Neuronal stem cell (in vitro differentiated cells): Measurements from ENCODE around the gene KIAA0319L.

Experiments used
- DNase-seq: peaks from one replicate; pipeline ENCODE4 v3.0.0-alpha.2; 2013; ENCODE audit warnings: low spot score
- H2AFZ ChIP-seq: one replicate; pipeline ENCODE4 v1.6.1; 2013; ENCODE audit warnings: mild to moderate bottlenecking, low read length, inconsistent platforms
- H2AK5ac ChIP-seq: 2 replicates; pipeline ENCODE4 v1.6.1; 2013; ENCODE audit warnings: low read depth, mild to moderate bottlenecking, inconsistent platforms, low read length, moderate library complexity, mixed read lengths
- H2BK120ac ChIP-seq: 2 replicates; pipeline ENCODE4 v1.6.1; 2013; ENCODE audit warnings: low read depth, mild to moderate bottlenecking, inconsistent platforms, low read length, moderate library complexity, mixed read lengths
- H2BK12ac ChIP-seq: one replicate; pipeline ENCODE4 v1.6.1; 2013; ENCODE audit warnings: low read length, inconsistent platforms
- H2BK15ac ChIP-seq: 2 replicates; pipeline ENCODE4 v1.6.1; 2013; ENCODE audit warnings: mild to moderate bottlenecking, low read length, inconsistent platforms, mixed read lengths
- H2BK5ac ChIP-seq: one replicate; pipeline ENCODE4 v1.6.1; 2013; ENCODE audit warnings: inconsistent platforms, mild to moderate bottlenecking, low read length, moderate library complexity
- H3K14ac ChIP-seq: one replicate; pipeline ENCODE4 v1.6.1; 2013; ENCODE audit warnings: low read length, inconsistent platforms
- H3K18ac ChIP-seq: 2 replicates; pipeline ENCODE4 v1.6.1; 2013; ENCODE audit warnings: low read length, inconsistent platforms
- H3K23ac ChIP-seq: 2 replicates; pipeline ENCODE4 v1.6.1; 2013; ENCODE audit warnings: low read depth, mild to moderate bottlenecking, mixed read lengths, low read length, inconsistent platforms; ENCODE audit not compliant: poor library complexity
- H3K27ac ChIP-seq: replicated peaks from 3 replicates; pipeline ENCODE4 v1.5.1; 2013; ENCODE audit warnings: low read length, inconsistent platforms
- H3K27me3 ChIP-seq, 3 experiments: 2 replicates each; pipeline ENCODE4 v1.6.1; 2013; ENCODE audit warnings: low read length in 3 of 3, mild to moderate bottlenecking in 2 of 3, inconsistent platforms in 1 of 3, low read depth in 1 of 3, mixed read lengths in 1 of 3, moderate library complexity in 1 of 3; ENCODE audit not compliant: control insufficient read depth in 3 of 3, insufficient read depth in 3 of 3
- H3K36me3 ChIP-seq, 2 donors: replicated peaks in 1 of 2; 2 replicates each; pipeline ENCODE4 v1.6.1; 2013; ENCODE audit warnings: low read length in 2 of 2; ENCODE audit not compliant: control insufficient read depth in 2 of 2, insufficient read depth in 2 of 2
- H3K4ac ChIP-seq: 2 replicates; pipeline ENCODE4 v1.6.1; 2013; ENCODE audit warnings: inconsistent platforms, mild to moderate bottlenecking, low read length, moderate library complexity
- H3K4me1 ChIP-seq, 2 donors: 1 replicate in 1 of 2; 2 replicates in 1 of 2; pipeline ENCODE4 v1.6.1; 2013; ENCODE audit warnings: low read length in 2 of 2, low read depth in 1 of 2; ENCODE audit not compliant: control insufficient read depth in 2 of 2, insufficient read depth in 1 of 2
- H3K4me2 ChIP-seq: one replicate; pipeline ENCODE4 v1.6.1; 2013; ENCODE audit warnings: mild to moderate bottlenecking, low read length, inconsistent platforms; ENCODE audit not compliant: insufficient read depth, poor library complexity, severe bottlenecking
- H3K4me3 ChIP-seq, 2 donors: 2 replicates each; pipeline ENCODE4 v1.5.1; 2013; ENCODE audit warnings: low read length in 2 of 2, mild to moderate bottlenecking in 2 of 2, inconsistent platforms in 1 of 2, moderate library complexity in 1 of 2
- H3K79me1 ChIP-seq: one replicate; pipeline ENCODE4 v1.6.1; 2013; ENCODE audit warnings: low read depth, mild to moderate bottlenecking, inconsistent platforms, low read length, moderate library complexity
- H3K9ac ChIP-seq: one replicate; pipeline ENCODE4 v1.6.1; 2013; ENCODE audit warnings: mild to moderate bottlenecking, low read depth, low read length, inconsistent platforms; ENCODE audit not compliant: poor library complexity
- H3K9me3 ChIP-seq, 2 donors: replicated peaks in 1 of 2; 2 replicates each; pipeline versions ENCODE3 to v1.6.1; 2013; ENCODE audit warnings: low read length in 2 of 2, mild to moderate bottlenecking in 2 of 2, inconsistent platforms in 1 of 2, low read depth in 1 of 2, mixed read lengths in 1 of 2, moderate library complexity in 1 of 2; ENCODE audit not compliant: control insufficient read depth in 2 of 2, insufficient read depth in 1 of 2
- H4K8ac ChIP-seq: one replicate; pipeline ENCODE4 v1.6.1; 2013; ENCODE audit warnings: low read depth, mild to moderate bottlenecking, inconsistent platforms, low read length, moderate library complexity
- H4K91ac ChIP-seq: one replicate; pipeline ENCODE4 v1.6.1; 2013; ENCODE audit warnings: low read length, low read depth, mild to moderate bottlenecking, inconsistent platforms; ENCODE audit not compliant: poor library complexity
- WGBS, 2 donors: extraction: QIAGEN DNeasy Blood & Tissue Kit; methylation state at CpG; one replicate each; pipeline ENCODE4 v1.1.7; 2013; ENCODE audit warnings: missing lambda C conversion rate in 2 of 2, mixed read lengths in 1 of 2; ENCODE audit not compliant: insufficient read length in 2 of 2, insufficient replicate concordance in 1 of 2; ENCODE audit errors: extremely low coverage in 2 of 2; 5-methylcytosine and 5-hydroxymethylcytosine counted together

KIAA0319L gene

GRCh38 chr1:35554266-35555211 lies 2.7 kb downstream of the KIAA0319L start:
- no peak overlapping the region for H3K18ac ChIP-seq
- H2BK120ac ChIP-seq, result no peak overlapping the region
- H3K4ac ChIP-seq, result no peak overlapping the region
- H2BK12ac ChIP-seq, result no peak overlapping the region
- peaks cover 4 to 51% of the 10 kb centered on the region in 2 donors for H3K36me3 ChIP-seq
- H3K9me3 ChIP-seq, result no peaks in the 10 kb centered on the region
- H3K23ac ChIP-seq, result no peak overlapping the region
- no peak overlapping the region for H3K9ac ChIP-seq
- H2BK15ac ChIP-seq, result no peak overlapping the region
- H3K4me3 ChIP-seq, result no peak overlapping the region
- DNase-seq, result no peak
- no peaks in the 10 kb centered on the region for H3K27me3 ChIP-seq
- no peak overlapping the region for H2BK5ac ChIP-seq
- H3K4me2 ChIP-seq, result no peak overlapping the region
- H3K14ac ChIP-seq, result no peak overlapping the region
- H2AFZ ChIP-seq, result no peak overlapping the region
- no CpG with 5 or more reads among the region's 7 CpGs for WGBS, 2 donors
- no peak overlapping the region for H2AK5ac ChIP-seq
- H3K79me1 ChIP-seq, result peaks cover 3% of the 10 kb centered on the region
- peaks cover 11 to 27% of the 10 kb centered on the region in 2 donors for H3K4me1 ChIP-seq
- H3K27ac ChIP-seq, result no peak overlapping the region
- no peak overlapping the region for H4K8ac ChIP-seq
- H4K91ac ChIP-seq, result no peak overlapping the region

- Histone ChIP-seq H2BK12ac (no peak overlapping the region), H3K4ac (no peak overlapping the region), H3K4me2 (no peak overlapping the region), H3K36me3 (peaks cover 4 to 58% of the 10 kb centered on the region in 2 donors), H3K9ac (no peak overlapping the region), H3K14ac (no peak overlapping the region), H2BK120ac (no peak overlapping the region), H2BK15ac (no peak overlapping the region), H3K4me3 (no peak overlapping the region), H3K4me1 (peaks cover 7 to 24% of the 10 kb centered on the region in 2 donors), H3K79me1 (peaks cover 3% of the 10 kb centered on the region), H2AFZ (no peak overlapping the region), H4K91ac (no peak overlapping the region), H2AK5ac (no peak overlapping the region), H3K27me3 (no peaks in the 10 kb centered on the region), H3K18ac (no peak overlapping the region), H3K23ac (no peak overlapping the region), H2BK5ac (no peak overlapping the region), H3K9me3 (no peaks in the 10 kb centered on the region), H3K27ac (no peak overlapping the region), H4K8ac (no peak overlapping the region)
- no CpG with 5 or more reads among the region's 2 CpGs for WGBS, 2 donors
- no peak for DNase-seq
Measured at GRCh38 chr1:35553851-35554250, 3.4 kb downstream of the KIAA0319L start.

- no peak overlapping the region for H2BK5ac ChIP-seq
- no peaks in the 10 kb centered on the region for H3K9me3 ChIP-seq
- DNase-seq, result no peak
- no peak overlapping the region for H3K9ac ChIP-seq
- peaks cover 0 to 9% (median 0%) of the 10 kb centered on the region in 3 experiments for H3K27me3 ChIP-seq
- H3K4me1 ChIP-seq, result peaks cover 2 to 4% of the 10 kb centered on the region in 2 donors
- no peak overlapping the region for H3K4me3 ChIP-seq
- no peak overlapping the region for H4K8ac ChIP-seq
- H3K4ac ChIP-seq, result no peak overlapping the region
- H3K4me2 ChIP-seq, result no peak overlapping the region
- no peak overlapping the region for H3K18ac ChIP-seq
- H3K23ac ChIP-seq, result no peak overlapping the region
- H3K27ac ChIP-seq, result no peak overlapping the region
- no peak overlapping the region for H2BK15ac ChIP-seq
- H2AK5ac ChIP-seq, result no peak overlapping the region
- no peak overlapping the region for H2BK120ac ChIP-seq
- WGBS, 2 donors, result no CpG with 5 or more reads among the region's 1 CpG
- H2BK12ac ChIP-seq, result no peak overlapping the region
- no peak overlapping the region for H3K14ac ChIP-seq
- no peak overlapping the region for H4K91ac ChIP-seq
- no peaks in the 10 kb centered on the region for H3K79me1 ChIP-seq
- no peak overlapping the region for H2AFZ ChIP-seq
- peaks cover 8 to 80% of the 10 kb centered on the region in 2 donors for H3K36me3 ChIP-seq
Measured at GRCh38 chr1:35546614-35547013, 10.6 kb downstream of the KIAA0319L start.

- no peak overlapping the region for H3K27ac ChIP-seq
- no peak overlapping the region for H4K8ac ChIP-seq
- H3K14ac ChIP-seq, result no peak overlapping the region
- no peak overlapping the region for H3K23ac ChIP-seq
- no peaks in the 10 kb centered on the region for H3K9me3 ChIP-seq
- WGBS, 2 donors, result no CpG with 5 or more reads among the region's 3 CpGs
- H2BK120ac ChIP-seq, result no peak overlapping the region
- no peak overlapping the region for H3K4ac ChIP-seq
- no peak overlapping the region for H2BK12ac ChIP-seq
- H3K79me1 ChIP-seq, result no peaks in the 10 kb centered on the region
- H2BK15ac ChIP-seq, result no peak overlapping the region
- peaks cover 8 to 73% of the 10 kb centered on the region in 2 donors for H3K36me3 ChIP-seq
- peaks cover 0 to 9% (median 0%) of the 10 kb centered on the region in 3 experiments for H3K27me3 ChIP-seq
- DNase-seq, result no peak
- H3K18ac ChIP-seq, result no peak overlapping the region
- no peak overlapping the region for H3K4me3 ChIP-seq
- no peak overlapping the region for H4K91ac ChIP-seq
- H2AFZ ChIP-seq, result no peak overlapping the region
- H3K4me1 ChIP-seq, result peaks cover 4 to 5% of the 10 kb centered on the region in 2 donors
- H3K9ac ChIP-seq, result no peak overlapping the region
- H3K4me2 ChIP-seq, result no peak overlapping the region
- no peak overlapping the region for H2BK5ac ChIP-seq
- no peak overlapping the region for H2AK5ac ChIP-seq
Measured at GRCh38 chr1:35544976-35545375, 12.2 kb downstream of the KIAA0319L start.
